ENCODE measurements around the gene PSD2. TPM values are rescaled to one million over a fixed set of nuclear protein-coding genes. Genes with fewer than 3 reads are reported as not detected.

Gene PSD2
- total and polyA plus RNA-seq, 2 donors (not counting 1 experiment from before 2014, with no cell fraction given): 0.10 to 0.17 TPM

DNA sequence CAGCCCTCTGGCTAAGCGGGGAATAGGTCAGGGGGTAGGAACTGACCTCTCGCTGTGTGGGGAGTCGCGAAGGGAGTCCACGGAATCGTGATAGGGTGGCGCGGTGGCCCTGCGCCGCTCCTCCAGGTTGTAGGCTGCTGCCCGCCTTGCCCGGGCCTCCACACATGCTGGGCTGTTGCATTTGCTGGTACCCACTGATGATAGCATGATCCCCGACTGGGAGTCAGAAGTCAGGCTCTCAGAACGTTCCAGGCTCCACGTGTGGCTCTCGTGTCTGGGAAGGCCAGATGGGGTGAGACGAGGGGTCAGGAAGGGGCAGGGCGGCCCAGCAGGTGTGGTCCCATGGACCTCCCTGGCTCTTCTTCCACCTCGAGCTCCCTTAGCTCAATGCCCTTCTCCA lies 56.0 kb downstream of the PSD2 start:
- ATAC-seq (ENCODE audit: low read depth) (no peak), DNase-seq (no peak)
- H3K4me2 ChIP-seq (replicated peaks; ENCODE audit: low read depth, low read length, poor library complexity, severe bottlenecking): no peak overlapping the region
- CTCF ChIA-PET: no interaction called here
- intact Hi-C loops (cut with micrococcal nuclease): loop anchor here (5.0 kb wide), 1 partner anchor 289 kb away; the partner anchor contains the start of gene UBE2D2
- Mint-ChIP-seq H3K4me1 (peaks cover 11% of the 10 kb centered on the region), H3K4me3 (no peak overlapping the region), H3K27me3 (no peaks in the 10 kb centered on the region), H3K27ac (no peak overlapping the region), H3K9me3 (ENCODE audit: insufficient read depth) (no peaks in the 10 kb centered on the region)
- H4K20me1 ChIP-seq (ENCODE audit: control insufficient read depth, insufficient read depth, low read length, poor library complexity, severe bottlenecking): no peaks in the 10 kb centered on the region
- no peak for TF ChIP-seq EZH2 (IDR thresholded peaks at IDR 0.05; ENCODE audit: borderline replicate concordance, insufficient read depth, low read depth, low read length, poor library complexity, severe bottlenecking)
- TF ChIP-seq, protein P1, sequence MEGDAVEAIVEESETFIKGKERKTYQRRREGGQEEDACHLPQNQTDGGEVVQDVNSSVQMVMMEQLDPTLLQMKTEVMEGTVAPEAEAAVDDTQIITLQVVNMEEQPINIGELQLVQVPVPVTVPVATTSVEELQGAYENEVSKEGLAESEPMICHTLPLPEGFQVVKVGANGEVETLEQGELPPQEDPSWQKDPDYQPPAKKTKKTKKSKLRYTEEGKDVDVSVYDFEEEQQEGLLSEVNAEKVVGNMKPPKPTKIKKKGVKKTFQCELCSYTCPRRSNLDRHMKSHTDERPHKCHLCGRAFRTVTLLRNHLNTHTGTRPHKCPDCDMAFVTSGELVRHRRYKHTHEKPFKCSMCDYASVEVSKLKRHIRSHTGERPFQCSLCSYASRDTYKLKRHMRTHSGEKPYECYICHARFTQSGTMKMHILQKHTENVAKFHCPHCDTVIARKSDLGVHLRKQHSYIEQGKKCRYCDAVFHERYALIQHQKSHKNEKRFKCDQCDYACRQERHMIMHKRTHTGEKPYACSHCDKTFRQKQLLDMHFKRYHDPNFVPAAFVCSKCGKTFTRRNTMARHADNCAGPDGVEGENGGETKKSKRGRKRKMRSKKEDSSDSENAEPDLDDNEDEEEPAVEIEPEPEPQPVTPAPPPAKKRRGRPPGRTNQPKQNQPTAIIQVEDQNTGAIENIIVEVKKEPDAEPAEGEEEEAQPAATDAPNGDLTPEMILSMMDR (IDR thresholded peaks at IDR 0.05): no peak
- H3K9ac ChIP-seq (ENCODE audit: low read length): no peak overlapping the region
- H3K27me3 ChIP-seq (replicated peaks in 1 of 4; ENCODE audit: control extremely low read depth in 1 of 4, control insufficient read depth in 3 of 4, insufficient read depth in 4 of 4, low read length in 3 of 4): peaks cover 0 to 6% (median 3%) of the 10 kb centered on the region in 4 experiments
- no peak overlapping the region for H3K27ac ChIP-seq (ENCODE audit: low read length in 2 of 2)
- H3K4me1 ChIP-seq (ENCODE audit: control insufficient read depth in 2 of 2, insufficient read depth in 2 of 2, low read length in 2 of 2): peaks cover 8 to 12% of the 10 kb centered on the region in 2 donors
- no peaks in the 10 kb centered on the region for H3K36me3 ChIP-seq (replicated peaks in 1 of 2; ENCODE audit: control extremely low read depth in 1 of 2, control insufficient read depth in 1 of 2, extremely low read depth in 1 of 2, insufficient read depth in 2 of 2, low read length in 1 of 2)
- WGBS (ENCODE audit: insufficient coverage): 95% methylated on average over 17 of the region's 19 CpGs
- H3K9me3 ChIP-seq (ENCODE audit: control extremely low read depth in 1 of 3, control insufficient read depth in 2 of 3, insufficient read depth in 1 of 3, low read length in 2 of 3): no peaks in the 10 kb centered on the region
- H3K79me2 ChIP-seq (ENCODE audit: control insufficient read depth, insufficient read depth, low read length): no peaks in the 10 kb centered on the region
- H3K4me3 ChIP-seq (ENCODE audit: control extremely low read depth in 1 of 5, extremely low read depth in 1 of 5, insufficient read depth in 1 of 5, low read depth in 2 of 5, low read length in 4 of 5): no peak overlapping the region
- POLR2A ChIA-PET: no interaction called here
- no peak overlapping the region for H2AFZ ChIP-seq (ENCODE audit: insufficient read depth, low read depth, low read length, poor library complexity, severe bottlenecking)

DNA sequence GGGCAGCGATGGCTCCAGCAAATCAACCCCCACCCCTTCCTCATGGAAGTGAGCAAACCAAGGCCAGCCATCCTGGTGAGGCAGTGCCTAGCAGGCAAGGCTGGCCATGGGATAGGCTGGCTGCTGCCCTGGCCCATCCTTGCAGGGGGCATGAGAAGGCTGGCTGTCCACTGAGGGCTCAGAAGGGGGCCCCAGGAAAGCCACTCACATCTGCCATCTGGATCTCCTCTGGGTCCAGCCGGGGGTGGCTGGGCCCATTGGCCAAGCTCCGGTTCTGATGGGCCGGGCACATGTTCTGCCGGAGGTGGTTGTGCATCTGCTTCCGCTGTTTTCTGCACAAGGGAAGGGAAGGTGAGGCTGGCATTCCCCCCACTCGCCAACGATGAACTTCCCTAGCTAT lies 57.1 kb downstream of the PSD2 start:
- ChIA-PET POLR2A (no interaction called here), CTCF (interaction anchor here (0.9 to 1.6 kb wide), 2 partner anchors 10 to 77 kb away, joined by 4 to 9 read pairs; no protein-coding TSS in a partner anchor)
- Histone ChIP-seq H3K27me3 (replicated peaks in 1 of 4; ENCODE audit: control extremely low read depth in 1 of 4, control insufficient read depth in 3 of 4, insufficient read depth in 4 of 4, low read length in 3 of 4) (no peaks in the 10 kb centered on the region), H3K9ac (ENCODE audit: low read length) (no peak overlapping the region), H3K36me3 (replicated peaks in 1 of 2; ENCODE audit: control extremely low read depth in 1 of 2, control insufficient read depth in 1 of 2, extremely low read depth in 1 of 2, insufficient read depth in 2 of 2, low read length in 1 of 2) (no peaks in the 10 kb centered on the region), H3K27ac (ENCODE audit: low read length in 2 of 2) (no peak overlapping the region), H3K4me3 (ENCODE audit: control extremely low read depth in 1 of 5, extremely low read depth in 1 of 5, insufficient read depth in 1 of 5, low read depth in 2 of 5, low read length in 4 of 5) (no peak overlapping the region), H3K4me1 (ENCODE audit: control insufficient read depth in 2 of 2, insufficient read depth in 2 of 2, low read length in 2 of 2) (peaks cover 0 to 5% of the 10 kb centered on the region in 2 donors), H3K79me2 (ENCODE audit: control insufficient read depth, insufficient read depth, low read length) (no peaks in the 10 kb centered on the region), H4K20me1 (ENCODE audit: control insufficient read depth, insufficient read depth, low read length, poor library complexity, severe bottlenecking) (no peaks in the 10 kb centered on the region), H3K9me3 (ENCODE audit: control extremely low read depth in 1 of 3, control insufficient read depth in 2 of 3, insufficient read depth in 1 of 3, low read length in 2 of 3) (no peaks in the 10 kb centered on the region), H2AFZ (ENCODE audit: insufficient read depth, low read depth, low read length, poor library complexity, severe bottlenecking) (no peak overlapping the region), H3K4me2 (replicated peaks; ENCODE audit: low read depth, low read length, poor library complexity, severe bottlenecking) (no peak overlapping the region)
- no peak for TF ChIP-seq EZH2 (IDR thresholded peaks at IDR 0.05; ENCODE audit: borderline replicate concordance, insufficient read depth, low read depth, low read length, poor library complexity, severe bottlenecking)
- TF ChIP-seq, protein P1 (IDR thresholded peaks at IDR 0.05): no peak
- 97% methylated on average over 5 of the region's 8 CpGs for WGBS (ENCODE audit: insufficient coverage)
- intact Hi-C loops (cut with micrococcal nuclease): loop anchor here (5.0 kb wide), 1 partner anchor 290 kb away; the partner anchor contains the start of gene UBE2D2
- no peak overlapping the region for H3K27ac Mint-ChIP-seq
- H3K4me1 Mint-ChIP-seq: peaks cover 5% of the 10 kb centered on the region
- no peak for DNase-seq
- no peak overlapping the region for H3K4me3 Mint-ChIP-seq
- no peak for ATAC-seq (ENCODE audit: low read depth)
- H3K9me3 Mint-ChIP-seq (ENCODE audit: insufficient read depth): no peaks in the 10 kb centered on the region
- H3K27me3 Mint-ChIP-seq: no peaks in the 10 kb centered on the region
